ENCODE results near the gene CD79A. TPM values are rescaled to one million over a fixed set of nuclear protein-coding genes. Genes with fewer than 3 reads are reported as not detected.
"Not testable (repeated sequence)": the region's sequence is repeated elsewhere in the genome, so short reads cannot be mapped to it uniquely, and the experiment has no call there.

CD79A gene
- polyA plus RNA-seq, 3 donors: 0.61 to 0.87 (median 0.71) TPM

GRCh38 chr19:41904118-41904870, 27.2 kb downstream of the CD79A start:
- DNase-seq (ENCODE audit: low read depth in 3 of 3, low spot score in 2 of 3): no peak

- no peak for DNase-seq (ENCODE audit: low read depth in 3 of 3, low spot score in 2 of 3)
Observed at GRCh38 chr19:41905273-41906002, 28.4 kb downstream of the CD79A start.

- no peak for DNase-seq (ENCODE audit: low read depth in 3 of 3, low spot score in 2 of 3)
Observed at GRCh38 chr19:41906271-41906670, 29.2 kb downstream of the CD79A start.

GRCh38 chr19:41906916-41907680, 30.0 kb downstream of the CD79A start:
- DNase-seq (ENCODE audit: low read depth in 3 of 3, low spot score in 2 of 3): no peak

- no peak for DNase-seq (ENCODE audit: low read depth in 3 of 3, low spot score in 2 of 3)
Observed at GRCh38 chr19:41907994-41908615, 31.0 kb downstream of the CD79A start.

GRCh38 chr19:41908724-41909464, 31.8 kb downstream of the CD79A start:
- no peak for DNase-seq (ENCODE audit: low read depth in 3 of 3, low spot score in 2 of 3)

GRCh38 chr19:41909706-41910105, 32.6 kb downstream of the CD79A start:
- DNase-seq (ENCODE audit: low read depth in 3 of 3, low spot score in 2 of 3): no peak

- DNase-seq (ENCODE audit: low read depth in 3 of 3, low spot score in 2 of 3): no peak
Observed at GRCh38 chr19:41910240-41910991, 33.3 kb downstream of the CD79A start.

GRCh38 chr19:41910992-41911888, 34.2 kb downstream of the CD79A start:
- DNase-seq (ENCODE audit: low read depth in 3 of 3, low spot score in 2 of 3): no peak

GRCh38 chr19:41911889-41912731, 35.0 kb downstream of the CD79A start:
- DNase-seq (ENCODE audit: low read depth in 3 of 3, low spot score in 2 of 3): no peak

GRCh38 chr19:41912899-41913537, 35.9 kb downstream of the CD79A start:
- DNase-seq (ENCODE audit: low read depth in 3 of 3, low spot score in 2 of 3): no peak

- DNase-seq (ENCODE audit: low read depth in 3 of 3, low spot score in 2 of 3): no peak
Observed at GRCh38 chr19:41913538-41914423, 36.7 kb downstream of the CD79A start.

- not testable (repeated sequence) for DNase-seq (ENCODE audit: low read depth in 3 of 3, low spot score in 2 of 3)
Observed at GRCh38 chr19:41914424-41914834, 37.4 kb downstream of the CD79A start.

- no peak for DNase-seq (ENCODE audit: low read depth in 3 of 3, low spot score in 2 of 3)
Observed at GRCh38 chr19:41915021-41915775, 38.1 kb downstream of the CD79A start.

- DNase-seq (ENCODE audit: low read depth in 3 of 3, low spot score in 2 of 3): no peak
Observed at GRCh38 chr19:41915776-41916414, 38.8 kb downstream of the CD79A start.

All from right renal cortex interstitium (tissue), 3 donors.